HEK293 (cell line): ENCODE measurements around the gene ZNF614.

Source experiments
- CTCF ChIA-PET: fragments of 350-600 bp; formaldehyde crosslinking; extraction: SDS; loops from one replicate; lab custom pipeline; 2021; ENCODE audit warnings: antibody characterized with exemption; lab: Yijun Ruan, JAX
- POLR2A ChIA-PET: fragments of 300-600 bp; formaldehyde crosslinking; extraction: SDS; loops from one replicate; lab custom pipeline; 2020; ENCODE audit warnings: antibody characterized with exemption, inconsistent platforms; lab: Yijun Ruan, JAX
- H3K27ac ChIP-seq: fragments of 200-500 bp; sonication (Bioruptor generic); 2 replicates; pipeline ENCODE4 v1.5.1; 2014; ENCODE audit warnings: low read depth, low read length, control low read depth, inconsistent platforms; ENCODE audit errors: extremely low read depth
- H3K36me3 ChIP-seq, 2 experiments: fragments of 200-500 bp in 1 of 2; sonication (Bioruptor generic) in 1 of 2; 1 replicate in 1 of 2; 2 replicates in 1 of 2; pipeline ENCODE4 v1.5.1; 2014 to 2017; ENCODE audit warnings: inconsistent platforms in 2 of 2, low read length in 2 of 2; ENCODE audit not compliant: control insufficient read depth in 2 of 2, insufficient read depth in 1 of 2
- H3K4me1 ChIP-seq: fragments of 200-500 bp; sonication (Bioruptor generic); 2 replicates; pipeline ENCODE4 v1.5.1; 2014; ENCODE audit warnings: mild to moderate bottlenecking, low read length, inconsistent platforms; ENCODE audit not compliant: control insufficient read depth, insufficient read depth
- H3K4me3 ChIP-seq: 2 replicates; pipeline ENCODE4 v1.5.1; 2011; ENCODE audit warnings: low read depth, mild to moderate bottlenecking, control low read depth, low read length, moderate library complexity
- H3K9me3 ChIP-seq: fragments of 200-500 bp; sonication (Bioruptor generic); 2 replicates; pipeline ENCODE4 v1.5.1; 2014; ENCODE audit warnings: low read depth, low read length, inconsistent platforms; ENCODE audit not compliant: control insufficient read depth, insufficient read depth
- GFI1B ChIP-seq: fragments of 450-650 bp; formaldehyde crosslinking; IDR thresholded peaks from 2 replicates; pipeline ENCODE4 v1.5.1; 2016; ENCODE audit warnings: missing biosample characterization, missing genetic modification characterization
- KLF7 ChIP-seq: fragments of 450-650 bp; formaldehyde crosslinking; IDR thresholded peaks from 2 replicates; pipeline ENCODE4 v1.5.1; 2016; ENCODE audit warnings: missing biosample characterization, missing genetic modification characterization, borderline replicate concordance
- SCRT1 ChIP-seq: fragments of 450-650 bp; formaldehyde crosslinking; IDR thresholded peaks from 2 replicates; pipeline ENCODE4 v1.5.1; 2016; ENCODE audit warnings: missing biosample characterization, missing genetic modification characterization, borderline replicate concordance
- YY2 ChIP-seq: fragments of 450-650 bp; formaldehyde crosslinking; IDR thresholded peaks from 2 replicates; pipeline ENCODE4 v1.5.1; 2016; ENCODE audit warnings: missing biosample characterization, missing genetic modification characterization
- ZFP3 ChIP-seq: fragments of 450-650 bp; formaldehyde crosslinking; IDR thresholded peaks from 2 replicates; pipeline ENCODE4 v1.5.1; 2016; ENCODE audit warnings: low read depth, missing biosample characterization, missing genetic modification characterization
- ZNF239 ChIP-seq: fragments of 450-650 bp; formaldehyde crosslinking; IDR thresholded peaks from 2 replicates; pipeline ENCODE4 v1.5.1; 2016; ENCODE audit warnings: missing biosample characterization, missing genetic modification characterization
- ZNF311 ChIP-seq: fragments of 450-650 bp; formaldehyde crosslinking; IDR thresholded peaks from 2 replicates; pipeline ENCODE4 v1.5.1; 2017; ENCODE audit warnings: missing biosample characterization, missing genetic modification characterization, borderline replicate concordance
- ZNF394 ChIP-seq: fragments of 450-650 bp; formaldehyde crosslinking; IDR thresholded peaks from 2 replicates; pipeline ENCODE4 v1.5.1; 2016; ENCODE audit warnings: missing biosample characterization, missing genetic modification characterization, mild to moderate bottlenecking, moderate library complexity, borderline replicate concordance
- ZNF404 ChIP-seq: fragments of 450-650 bp; formaldehyde crosslinking; IDR thresholded peaks from 2 replicates; pipeline ENCODE4 v1.5.1; 2017; ENCODE audit warnings: missing biosample characterization, missing genetic modification characterization
- ZNF423 ChIP-seq: fragments of 450-650 bp; formaldehyde crosslinking; IDR thresholded peaks from 2 replicates; pipeline ENCODE4 v1.5.1; 2016; ENCODE audit warnings: missing biosample characterization, missing genetic modification characterization
- ZNF549 ChIP-seq: fragments of 450-650 bp; IDR thresholded peaks from 2 replicates; pipeline ENCODE4 v1.5.1; 2018; ENCODE audit warnings: missing biosample characterization, missing genetic modification characterization, mild to moderate bottlenecking, inconsistent platforms, moderate library complexity
- ZNF707 ChIP-seq: fragments of 450-650 bp; formaldehyde crosslinking; IDR thresholded peaks from 2 replicates; pipeline ENCODE4 v1.5.1; 2016; ENCODE audit warnings: missing biosample characterization, missing genetic modification characterization
- ZNF830 ChIP-seq: fragments of 450-650 bp; IDR thresholded peaks from 2 replicates; pipeline ENCODE4 v1.5.0; 2018; ENCODE audit warnings: missing biosample characterization, missing genetic modification characterization, low read depth, mild to moderate bottlenecking, moderate library complexity
- TF ChIP-seq, protein P1 (sequence below): fragments of 450-650 bp; formaldehyde crosslinking; IDR thresholded peaks from 2 replicates; pipeline ENCODE4 v1.5.1; 2016; ENCODE audit warnings: missing biosample characterization, missing genetic modification characterization
- TF ChIP-seq, protein P2 (sequence below): sonication (generic); formaldehyde crosslinking; IDR thresholded peaks from 2 replicates; pipeline ENCODE4 v1.8.1; 2022; ENCODE audit warnings: mild to moderate bottlenecking, moderate library complexity, missing genetic modification reagents
- TF ChIP-seq, protein P3 (sequence below): fragments of 450-650 bp; formaldehyde crosslinking; IDR thresholded peaks from 2 replicates; pipeline ENCODE4 v1.5.1; 2016; ENCODE audit warnings: missing biosample characterization, missing genetic modification characterization, borderline replicate concordance
- TF ChIP-seq, protein P4 (sequence below): fragments of 450-650 bp; formaldehyde crosslinking; IDR thresholded peaks from 2 replicates; pipeline ENCODE4 v1.5.1; 2016; ENCODE audit warnings: missing biosample characterization, missing genetic modification characterization

The ZNF614 gene

DNA sequence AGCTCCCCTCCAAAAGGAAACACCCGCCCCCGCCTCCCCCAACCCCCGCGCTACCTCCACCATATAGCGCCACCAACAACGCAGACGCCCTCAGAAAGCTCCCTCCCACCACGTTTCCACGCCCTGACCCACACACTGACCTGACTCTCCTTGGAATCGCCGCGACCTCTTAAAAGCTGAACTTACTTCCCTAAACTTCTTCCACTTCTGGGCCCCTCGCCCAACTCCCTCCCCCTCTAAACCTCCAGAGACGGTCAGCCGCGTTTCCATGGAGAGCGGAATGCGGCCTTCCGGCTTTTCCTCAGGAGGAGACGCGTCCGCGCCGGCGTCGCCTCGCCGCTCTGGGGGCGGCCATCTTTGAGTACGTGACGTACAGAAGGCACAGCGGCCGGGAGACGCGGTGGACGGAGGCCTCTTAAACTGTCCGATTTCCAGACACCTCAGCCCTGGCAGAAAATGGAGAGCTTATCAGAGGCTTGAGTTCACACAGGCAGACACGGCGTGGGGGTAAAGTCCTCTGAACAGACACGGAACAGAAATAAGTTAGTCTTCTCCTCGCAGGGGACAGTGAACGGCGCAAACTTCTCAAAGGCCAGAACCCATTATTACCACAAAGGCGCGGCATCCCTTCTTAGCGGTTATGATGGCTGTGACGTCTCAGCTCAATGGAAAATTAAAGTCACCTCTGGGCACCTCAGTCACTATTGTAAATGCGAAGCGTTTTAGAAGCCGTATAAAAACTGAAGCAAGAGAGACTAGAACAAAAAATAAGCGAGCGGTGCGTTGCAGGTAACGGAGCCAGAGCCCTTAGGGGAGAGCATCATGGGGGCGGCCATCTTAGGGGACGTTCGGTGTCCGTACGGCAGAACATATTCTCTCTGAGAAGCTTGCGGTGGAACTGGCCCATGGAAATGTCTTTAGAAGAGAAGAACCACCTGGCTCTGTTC is 20.6 kb upstream of the ZNF614 start, which contains the start of gene ZNF432 (continued):
- no peak for TF ChIP-seq ZNF239
- TF ChIP-seq ZNF311 (tag by site-specific recombination), result no peak
- TF ChIP-seq, protein P1, sequence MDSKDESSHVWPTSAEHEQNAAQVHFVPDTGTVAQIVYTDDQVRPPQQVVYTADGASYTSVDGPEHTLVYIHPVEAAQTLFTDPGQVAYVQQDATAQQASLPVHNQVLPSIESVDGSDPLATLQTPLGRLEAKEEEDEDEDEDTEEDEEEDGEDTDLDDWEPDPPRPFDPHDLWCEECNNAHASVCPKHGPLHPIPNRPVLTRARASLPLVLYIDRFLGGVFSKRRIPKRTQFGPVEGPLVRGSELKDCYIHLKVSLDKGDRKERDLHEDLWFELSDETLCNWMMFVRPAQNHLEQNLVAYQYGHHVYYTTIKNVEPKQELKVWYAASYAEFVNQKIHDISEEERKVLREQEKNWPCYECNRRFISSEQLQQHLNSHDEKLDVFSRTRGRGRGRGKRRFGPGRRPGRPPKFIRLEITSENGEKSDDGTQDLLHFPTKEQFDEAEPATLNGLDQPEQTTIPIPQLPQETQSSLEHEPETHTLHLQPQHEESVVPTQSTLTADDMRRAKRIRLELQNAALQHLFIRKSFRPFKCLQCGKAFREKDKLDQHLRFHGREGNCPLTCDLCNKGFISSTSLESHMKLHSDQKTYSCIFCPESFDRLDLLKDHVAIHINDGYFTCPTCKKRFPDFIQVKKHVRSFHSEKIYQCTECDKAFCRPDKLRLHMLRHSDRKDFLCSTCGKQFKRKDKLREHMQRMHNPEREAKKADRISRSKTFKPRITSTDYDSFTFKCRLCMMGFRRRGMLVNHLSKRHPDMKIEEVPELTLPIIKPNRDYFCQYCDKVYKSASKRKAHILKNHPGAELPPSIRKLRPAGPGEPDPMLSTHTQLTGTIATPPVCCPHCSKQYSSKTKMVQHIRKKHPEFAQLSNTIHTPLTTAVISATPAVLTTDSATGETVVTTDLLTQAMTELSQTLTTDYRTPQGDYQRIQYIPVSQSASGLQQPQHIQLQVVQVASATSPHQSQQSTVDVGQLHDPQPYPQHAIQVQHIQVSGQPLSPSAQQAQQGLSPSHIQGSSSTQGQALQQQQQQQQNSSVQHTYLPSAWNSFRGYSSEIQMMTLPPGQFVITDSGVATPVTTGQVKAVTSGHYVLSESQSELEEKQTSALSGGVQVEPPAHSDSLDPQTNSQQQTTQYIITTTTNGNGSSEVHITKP (tag by site-specific recombination), result peak; percentile 55
- TF ChIP-seq GFI1B (tag by site-specific recombination), result no peak
- TF ChIP-seq ZNF423 (tag by site-specific recombination), result no peak
- TF ChIP-seq KLF7 (tag by site-specific recombination), result no peak; the same call in 1 of the 2 replicates
- no peak for TF ChIP-seq SCRT1 (tag by site-specific recombination)
- no peak for TF ChIP-seq ZNF830 (tag by site-specific recombination)
- TF ChIP-seq, protein P2, sequence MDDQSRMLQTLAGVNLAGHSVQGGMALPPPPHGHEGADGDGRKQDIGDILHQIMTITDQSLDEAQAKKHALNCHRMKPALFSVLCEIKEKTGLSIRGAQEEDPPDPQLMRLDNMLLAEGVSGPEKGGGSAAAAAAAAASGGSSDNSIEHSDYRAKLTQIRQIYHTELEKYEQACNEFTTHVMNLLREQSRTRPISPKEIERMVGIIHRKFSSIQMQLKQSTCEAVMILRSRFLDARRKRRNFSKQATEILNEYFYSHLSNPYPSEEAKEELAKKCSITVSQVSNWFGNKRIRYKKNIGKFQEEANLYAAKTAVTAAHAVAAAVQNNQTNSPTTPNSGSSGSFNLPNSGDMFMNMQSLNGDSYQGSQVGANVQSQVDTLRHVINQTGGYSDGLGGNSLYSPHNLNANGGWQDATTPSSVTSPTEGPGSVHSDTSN (CRISPR knock-in tag), result no peak
- no peak for TF ChIP-seq ZNF707 (tag by site-specific recombination)
- no peak for TF ChIP-seq ZNF549 (tag by site-specific recombination)

DNA sequence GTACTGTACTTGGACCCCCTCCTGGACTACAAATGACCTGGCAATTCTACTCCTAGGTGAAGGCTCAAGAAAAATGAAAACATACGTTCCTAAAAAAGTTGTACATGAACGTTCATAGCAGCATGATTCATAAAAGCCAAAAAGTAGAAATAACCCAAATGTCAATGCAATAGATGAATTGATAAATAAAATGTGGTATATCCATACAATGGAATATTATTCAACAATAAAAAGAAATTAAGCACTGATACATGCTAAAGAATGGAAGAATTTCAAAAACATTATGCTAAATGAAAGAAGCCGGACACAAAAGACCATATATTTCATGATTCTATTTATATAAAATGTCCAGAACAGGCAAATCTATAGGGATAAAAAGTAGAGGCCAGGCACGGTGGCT is 11.0 kb upstream of the ZNF614 start:
- POLR2A ChIA-PET, result no interaction called here
- peaks cover 59 to 84% of the 10 kb centered on the region in 2 experiments for H3K36me3 ChIP-seq

More for the DNA sequence above, 11.0 kb upstream of the ZNF614 start:
- CTCF ChIA-PET, result no interaction called here
- Histone ChIP-seq H3K27ac (no peak overlapping the region), H3K9me3 (no peaks in the 10 kb centered on the region; the same call in 1 of the 2 replicates)
- no peak for TF ChIP-seq ZFP3
- no peak for TF ChIP-seq ZNF404
- TF ChIP-seq, protein P1 (tag by site-specific recombination), result no peak
- TF ChIP-seq, protein P3, sequence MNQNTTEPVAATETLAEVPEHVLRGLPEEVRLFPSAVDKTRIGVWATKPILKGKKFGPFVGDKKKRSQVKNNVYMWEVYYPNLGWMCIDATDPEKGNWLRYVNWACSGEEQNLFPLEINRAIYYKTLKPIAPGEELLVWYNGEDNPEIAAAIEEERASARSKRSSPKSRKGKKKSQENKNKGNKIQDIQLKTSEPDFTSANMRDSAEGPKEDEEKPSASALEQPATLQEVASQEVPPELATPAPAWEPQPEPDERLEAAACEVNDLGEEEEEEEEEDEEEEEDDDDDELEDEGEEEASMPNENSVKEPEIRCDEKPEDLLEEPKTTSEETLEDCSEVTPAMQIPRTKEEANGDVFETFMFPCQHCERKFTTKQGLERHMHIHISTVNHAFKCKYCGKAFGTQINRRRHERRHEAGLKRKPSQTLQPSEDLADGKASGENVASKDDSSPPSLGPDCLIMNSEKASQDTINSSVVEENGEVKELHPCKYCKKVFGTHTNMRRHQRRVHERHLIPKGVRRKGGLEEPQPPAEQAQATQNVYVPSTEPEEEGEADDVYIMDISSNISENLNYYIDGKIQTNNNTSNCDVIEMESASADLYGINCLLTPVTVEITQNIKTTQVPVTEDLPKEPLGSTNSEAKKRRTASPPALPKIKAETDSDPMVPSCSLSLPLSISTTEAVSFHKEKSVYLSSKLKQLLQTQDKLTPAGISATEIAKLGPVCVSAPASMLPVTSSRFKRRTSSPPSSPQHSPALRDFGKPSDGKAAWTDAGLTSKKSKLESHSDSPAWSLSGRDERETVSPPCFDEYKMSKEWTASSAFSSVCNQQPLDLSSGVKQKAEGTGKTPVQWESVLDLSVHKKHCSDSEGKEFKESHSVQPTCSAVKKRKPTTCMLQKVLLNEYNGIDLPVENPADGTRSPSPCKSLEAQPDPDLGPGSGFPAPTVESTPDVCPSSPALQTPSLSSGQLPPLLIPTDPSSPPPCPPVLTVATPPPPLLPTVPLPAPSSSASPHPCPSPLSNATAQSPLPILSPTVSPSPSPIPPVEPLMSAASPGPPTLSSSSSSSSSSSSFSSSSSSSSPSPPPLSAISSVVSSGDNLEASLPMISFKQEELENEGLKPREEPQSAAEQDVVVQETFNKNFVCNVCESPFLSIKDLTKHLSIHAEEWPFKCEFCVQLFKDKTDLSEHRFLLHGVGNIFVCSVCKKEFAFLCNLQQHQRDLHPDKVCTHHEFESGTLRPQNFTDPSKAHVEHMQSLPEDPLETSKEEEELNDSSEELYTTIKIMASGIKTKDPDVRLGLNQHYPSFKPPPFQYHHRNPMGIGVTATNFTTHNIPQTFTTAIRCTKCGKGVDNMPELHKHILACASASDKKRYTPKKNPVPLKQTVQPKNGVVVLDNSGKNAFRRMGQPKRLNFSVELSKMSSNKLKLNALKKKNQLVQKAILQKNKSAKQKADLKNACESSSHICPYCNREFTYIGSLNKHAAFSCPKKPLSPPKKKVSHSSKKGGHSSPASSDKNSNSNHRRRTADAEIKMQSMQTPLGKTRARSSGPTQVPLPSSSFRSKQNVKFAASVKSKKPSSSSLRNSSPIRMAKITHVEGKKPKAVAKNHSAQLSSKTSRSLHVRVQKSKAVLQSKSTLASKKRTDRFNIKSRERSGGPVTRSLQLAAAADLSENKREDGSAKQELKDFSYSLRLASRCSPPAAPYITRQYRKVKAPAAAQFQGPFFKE (tag by site-specific recombination), result no peak
- TF ChIP-seq, protein P4, sequence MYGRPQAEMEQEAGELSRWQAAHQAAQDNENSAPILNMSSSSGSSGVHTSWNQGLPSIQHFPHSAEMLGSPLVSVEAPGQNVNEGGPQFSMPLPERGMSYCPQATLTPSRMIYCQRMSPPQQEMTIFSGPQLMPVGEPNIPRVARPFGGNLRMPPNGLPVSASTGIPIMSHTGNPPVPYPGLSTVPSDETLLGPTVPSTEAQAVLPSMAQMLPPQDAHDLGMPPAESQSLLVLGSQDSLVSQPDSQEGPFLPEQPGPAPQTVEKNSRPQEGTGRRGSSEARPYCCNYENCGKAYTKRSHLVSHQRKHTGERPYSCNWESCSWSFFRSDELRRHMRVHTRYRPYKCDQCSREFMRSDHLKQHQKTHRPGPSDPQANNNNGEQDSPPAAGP (tag by site-specific recombination), result no peak
- no peak for TF ChIP-seq YY2 (tag by site-specific recombination)
- TF ChIP-seq ZNF394 (tag by site-specific recombination), result no peak
- TF ChIP-seq, all 188 proteins: peak for 0
- Histone ChIP-seq H3K4me1 (no peaks in the 10 kb centered on the region), H3K4me3 (no peak overlapping the region)
